Endodermal cell (in vitro differentiated cells): ENCODE results near the gene GAS6. TPM values are rescaled to one million over a fixed set of nuclear protein-coding genes. Genes with fewer than 3 reads are reported as not detected.

ENCODE experiments used
- DNase-seq: peaks from one replicate; pipeline ENCODE4 v3.0.0-alpha.2; 2017
- H3K27ac ChIP-seq: 2 replicates; pipeline ENCODE4 v1.5.1; 2013; ENCODE audit warnings: mild to moderate bottlenecking, low read depth, low read length, moderate library complexity
- H3K27me3 ChIP-seq: 2 replicates; pipeline ENCODE4 v1.6.1; 2013; ENCODE audit warnings: mild to moderate bottlenecking, low read length, moderate library complexity; ENCODE audit not compliant: insufficient read depth, control insufficient read depth, poor library complexity, severe bottlenecking
- H3K36me3 ChIP-seq: 2 replicates; pipeline ENCODE4 v1.7.0; 2013; ENCODE audit warnings: mild to moderate bottlenecking, low read length, moderate library complexity; ENCODE audit not compliant: control insufficient read depth, insufficient read depth
- H3K4me1 ChIP-seq: one replicate; pipeline ENCODE4 v1.7.0; 2013; ENCODE audit warnings: low read length; ENCODE audit not compliant: control insufficient read depth, insufficient read depth
- H3K4me3 ChIP-seq: 2 replicates; pipeline ENCODE4 v1.5.1; 2013; ENCODE audit warnings: mild to moderate bottlenecking, low read length, moderate library complexity
- H3K9ac ChIP-seq: 2 replicates; pipeline ENCODE4 v1.6.1; 2013; ENCODE audit warnings: mild to moderate bottlenecking, low read length, moderate library complexity; ENCODE audit not compliant: poor library complexity, severe bottlenecking; ENCODE audit errors: extremely low read depth
- H3K9me3 ChIP-seq: 2 replicates; pipeline ENCODE4 v1.6.1; 2013; ENCODE audit warnings: mild to moderate bottlenecking, low read length, moderate library complexity; ENCODE audit not compliant: control insufficient read depth
- H3K27ac Mint-ChIP-seq: 2 replicates; pipeline ENCODE4 v1.8.0; 2020; ENCODE audit warnings: mixed read lengths
- H3K27me3 Mint-ChIP-seq: 2 replicates; pipeline ENCODE4 v1.8.0; 2021; ENCODE audit warnings: mild to moderate bottlenecking, mixed read lengths; ENCODE audit not compliant: insufficient read depth
- H3K36me3 Mint-ChIP-seq: 2 replicates; pipeline ENCODE4 v1.8.0; 2020; ENCODE audit warnings: low read depth, mixed read lengths
- H3K4me1 Mint-ChIP-seq: 2 replicates; pipeline ENCODE4 v1.8.0; 2020; ENCODE audit warnings: mixed read lengths
- H3K4me3 Mint-ChIP-seq: 2 replicates; pipeline ENCODE4 v1.8.0; 2020; ENCODE audit warnings: mild to moderate bottlenecking, moderate library complexity, mixed read lengths
- H3K9me3 Mint-ChIP-seq: 2 replicates; pipeline ENCODE4 v1.8.0; 2020; ENCODE audit warnings: mild to moderate bottlenecking, mixed read lengths
- WGBS, 2 experiments: methylation state at CpG; one replicate each; pipeline versions ENCODE4 v1.1.5 to v1.1.7; 2013; ENCODE audit warnings: missing lambda C conversion rate in 2 of 2, mixed read lengths in 1 of 2; ENCODE audit not compliant: insufficient coverage in 1 of 2, insufficient read length in 1 of 2; 5-methylcytosine and 5-hydroxymethylcytosine counted together
- total RNA-seq, 2 donors: library from RNA; stranded (reverse); fragmentation: NEBNext Ultra II Directional in 1 of 2; extraction: Animal tissue kit (Norgen Biotek cat#: 25700) in 1 of 2; gene quantifications; 2 replicates in 1 of 2; 3 replicates in 1 of 2; pipeline ENCODE4 v1.2.1, GENCODE V29; 2021
- TF ChIP-seq, protein P1 (sequence below): fragments of 200-600 bp; sonication (generic); conservative IDR thresholded peaks from 2 replicates; pipeline ENCODE4 v1.5.0; 2021; ENCODE audit warnings: antibody characterized with exemption, mild to moderate bottlenecking

Gene GAS6
- total RNA-seq, 2 donors from 2014 or later = 45.7 to 49.6 TPM

- TF ChIP-seq, protein P1, sequence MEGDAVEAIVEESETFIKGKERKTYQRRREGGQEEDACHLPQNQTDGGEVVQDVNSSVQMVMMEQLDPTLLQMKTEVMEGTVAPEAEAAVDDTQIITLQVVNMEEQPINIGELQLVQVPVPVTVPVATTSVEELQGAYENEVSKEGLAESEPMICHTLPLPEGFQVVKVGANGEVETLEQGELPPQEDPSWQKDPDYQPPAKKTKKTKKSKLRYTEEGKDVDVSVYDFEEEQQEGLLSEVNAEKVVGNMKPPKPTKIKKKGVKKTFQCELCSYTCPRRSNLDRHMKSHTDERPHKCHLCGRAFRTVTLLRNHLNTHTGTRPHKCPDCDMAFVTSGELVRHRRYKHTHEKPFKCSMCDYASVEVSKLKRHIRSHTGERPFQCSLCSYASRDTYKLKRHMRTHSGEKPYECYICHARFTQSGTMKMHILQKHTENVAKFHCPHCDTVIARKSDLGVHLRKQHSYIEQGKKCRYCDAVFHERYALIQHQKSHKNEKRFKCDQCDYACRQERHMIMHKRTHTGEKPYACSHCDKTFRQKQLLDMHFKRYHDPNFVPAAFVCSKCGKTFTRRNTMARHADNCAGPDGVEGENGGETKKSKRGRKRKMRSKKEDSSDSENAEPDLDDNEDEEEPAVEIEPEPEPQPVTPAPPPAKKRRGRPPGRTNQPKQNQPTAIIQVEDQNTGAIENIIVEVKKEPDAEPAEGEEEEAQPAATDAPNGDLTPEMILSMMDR = no peak
- no peaks in the 10 kb centered on the region for H3K4me1 Mint-ChIP-seq
- no peak for DNase-seq
- no peak overlapping the region for H3K4me3 Mint-ChIP-seq
- H3K27ac Mint-ChIP-seq = no peak overlapping the region
- peaks cover 3% of the 10 kb centered on the region for H3K27me3 Mint-ChIP-seq
- no peaks in the 10 kb centered on the region for H3K4me1 ChIP-seq
- peaks cover 4% of the 10 kb centered on the region for H3K9me3 Mint-ChIP-seq
- WGBS, 2 experiments = 84 to 93% methylated on average over 16 to 28 of the region's 28 CpGs
- no peak overlapping the region for H3K9ac ChIP-seq
- no peaks in the 10 kb centered on the region for H3K9me3 ChIP-seq
- H3K4me3 ChIP-seq = no peak overlapping the region
- H3K36me3 ChIP-seq = no peaks in the 10 kb centered on the region
- peaks cover 21% of the 10 kb centered on the region for H3K27me3 ChIP-seq
- no peak overlapping the region for H3K27ac ChIP-seq
- H3K36me3 Mint-ChIP-seq = no peaks in the 10 kb centered on the region
Observed at GRCh38 chr13:113775451-113776145, 88.3 kb downstream of the GAS6 start.

GRCh38 chr13:113774177-113775107, 89.4 kb downstream of the GAS6 start:
- Histone ChIP-seq H3K4me1 (no peaks in the 10 kb centered on the region), H3K36me3 (no peaks in the 10 kb centered on the region), H3K9me3 (no peaks in the 10 kb centered on the region), H3K27me3 (peaks cover 20% of the 10 kb centered on the region), H3K27ac (no peak overlapping the region), H3K9ac (no peak overlapping the region), H3K4me3 (no peak overlapping the region)
- 75% methylated on average over 6 to 9 of the region's 9 CpGs for WGBS, 2 experiments
- Mint-ChIP-seq H3K9me3 (peaks cover 4% of the 10 kb centered on the region), H3K27ac (no peak overlapping the region), H3K4me3 (no peak overlapping the region), H3K36me3 (no peaks in the 10 kb centered on the region), H3K4me1 (no peaks in the 10 kb centered on the region), H3K27me3 (peaks cover 4% of the 10 kb centered on the region)
- TF ChIP-seq, protein P1 = no peak
- DNase-seq = no peak

- Mint-ChIP-seq H3K9me3 (peaks cover 4% of the 10 kb centered on the region), H3K4me1 (no peaks in the 10 kb centered on the region), H3K36me3 (no peaks in the 10 kb centered on the region), H3K27ac (no peak overlapping the region), H3K27me3 (peaks cover 1% of the 10 kb centered on the region), H3K4me3 (no peak overlapping the region)
- no peaks in the 10 kb centered on the region for H3K4me1 ChIP-seq
- no peak overlapping the region for H3K27ac ChIP-seq
- H3K9me3 ChIP-seq = no peaks in the 10 kb centered on the region
- no peak overlapping the region for H3K9ac ChIP-seq
- H3K27me3 ChIP-seq = peaks cover 4% of the 10 kb centered on the region
- DNase-seq = no peak
- no peaks in the 10 kb centered on the region for H3K36me3 ChIP-seq
- H3K4me3 ChIP-seq = no peak overlapping the region
- TF ChIP-seq, protein P1 = no peak
- 72 to 83% methylated on average over 3 to 4 of the region's 4 CpGs for WGBS, 2 experiments
Observed at GRCh38 chr13:113771709-113772331, 92.1 kb downstream of the GAS6 start.
